Skin epidermis (tissue), 12 donors: ENCODE data around the gene NCR2.

Source experiments
- H3K27ac ChIP-seq, 21 experiments: fragments of 200-600 bp; sonication (generic) in 11 of 21; one replicate each; pipeline ENCODE4 v1.5.0; 2020; ENCODE audit warnings: mild to moderate bottlenecking in 3 of 21, inconsistent platforms in 2 of 21, moderate library complexity in 2 of 21
- H3K4me3 ChIP-seq, 7 experiments: fragments of 200-600 bp; sonication (generic) in 2 of 7; one replicate each; pipeline ENCODE4 v1.5.0; 2020; ENCODE audit warnings: inconsistent platforms in 2 of 7, mild to moderate bottlenecking in 2 of 7, moderate library complexity in 1 of 7

Gene NCR2

GRCh38 chr6:41353333-41353732 is 17.9 kb downstream of the NCR2 start:
- no peak overlapping the region for H3K27ac ChIP-seq
- H3K4me3 ChIP-seq, result no peak overlapping the region

- Histone ChIP-seq H3K4me3 (no peak overlapping the region), H3K27ac (no peak overlapping the region)
Measured at GRCh38 chr6:41355952-41356351, 20.5 kb downstream of the NCR2 start.

GRCh38 chr6:41356825-41357224 is 21.4 kb downstream of the NCR2 start:
- Histone ChIP-seq H3K27ac (no peak overlapping the region), H3K4me3 (no peak overlapping the region)

- Histone ChIP-seq H3K4me3 (no peak overlapping the region), H3K27ac (no peak overlapping the region)
Measured at GRCh38 chr6:41358503-41358902, 23.1 kb downstream of the NCR2 start.

- no peak overlapping the region for H3K27ac ChIP-seq
- H3K4me3 ChIP-seq, result no peak overlapping the region
Measured at GRCh38 chr6:41359617-41360313, 24.4 kb downstream of the NCR2 start.

GRCh38 chr6:41360314-41360685 is 24.9 kb downstream of the NCR2 start:
- H3K4me3 ChIP-seq, result no peak overlapping the region

GRCh38 chr6:41366150-41366549 is 30.7 kb downstream of the NCR2 start:
- Histone ChIP-seq H3K27ac (no peak overlapping the region), H3K4me3 (no peak overlapping the region)

More at GRCh38 chr6:41360314-41360685, 24.9 kb downstream of the NCR2 start:
- no peak overlapping the region for H3K27ac ChIP-seq

- no peak overlapping the region for H3K4me3 ChIP-seq
- H3K27ac ChIP-seq, result no peak overlapping the region
Measured at GRCh38 chr6:41367061-41367460, 31.7 kb downstream of the NCR2 start.

GRCh38 chr6:41367700-41368099 is 32.3 kb downstream of the NCR2 start:
- H3K27ac ChIP-seq, result no peak overlapping the region
- H3K4me3 ChIP-seq, result no peak overlapping the region

GRCh38 chr6:41370488-41371111 is 35.2 kb downstream of the NCR2 start:
- Histone ChIP-seq H3K4me3 (no peak overlapping the region), H3K27ac (no peak overlapping the region)

GRCh38 chr6:41371461-41371991 is 36.1 kb downstream of the NCR2 start:
- H3K27ac ChIP-seq, result no peak overlapping the region
- peak overlapping the region in 3 of 7 experiments; percentile 1 to 12 (median 7) for H3K4me3 ChIP-seq

GRCh38 chr6:41371992-41372831 is 36.8 kb downstream of the NCR2 start:
- Histone ChIP-seq H3K4me3 (peak overlapping the region in 3 of 7 experiments; percentile 1 to 12 (median 7)), H3K27ac (no peak overlapping the region)

- H3K4me3 ChIP-seq, result no peak overlapping the region
Measured at GRCh38 chr6:41372832-41373626, 37.6 kb downstream of the NCR2 start.

GRCh38 chr6:41373627-41373918 is 38.2 kb downstream of the NCR2 start:
- Histone ChIP-seq H3K27ac (no peak overlapping the region), H3K4me3 (no peak overlapping the region)

More at GRCh38 chr6:41372832-41373626, 37.6 kb downstream of the NCR2 start:
- H3K27ac ChIP-seq, result no peak overlapping the region

GRCh38 chr6:41373919-41374617 is 38.7 kb downstream of the NCR2 start:
- no peak overlapping the region for H3K4me3 ChIP-seq
- no peak overlapping the region for H3K27ac ChIP-seq

GRCh38 chr6:41374618-41375590 is 39.5 kb downstream of the NCR2 start:
- Histone ChIP-seq H3K4me3 (no peak overlapping the region), H3K27ac (no peak overlapping the region)

- H3K4me3 ChIP-seq, result no peak overlapping the region
- no peak overlapping the region for H3K27ac ChIP-seq
Measured at GRCh38 chr6:41375598-41376151, 40.3 kb downstream of the NCR2 start.

GRCh38 chr6:41376176-41376575 is 40.8 kb downstream of the NCR2 start:
- H3K27ac ChIP-seq, result no peak overlapping the region

More at GRCh38 chr6:41376176-41376575, 40.8 kb downstream of the NCR2 start:
- H3K4me3 ChIP-seq, result no peak overlapping the region
